Endothelial cell of umbilical vein (primary cell): ENCODE data around the gene CLDN6. TPM values are rescaled to one million over a fixed set of nuclear protein-coding genes. Genes with fewer than 3 reads are reported as not detected.

ENCODE experiments used
- BruUV-seq: library from RNA; stranded (reverse); fragments of 400-500 nt; replicated peaks from 2 replicates; lab custom pipeline; 2021; lab: Mats Ljungman, UMichigan
- CTCF ChIA-PET: fragments of 300-600, 350-600 bp; sonication (Branson Sonifier 250); formaldehyde crosslinking; loops from one replicate; lab custom pipeline; 2021; ENCODE audit warnings: antibody characterized with exemption, inconsistent platforms; lab: Charles Lee
- POLR2A ChIA-PET: fragments of 300-600, 350-600 bp; sonication (Branson Sonifier 250); formaldehyde crosslinking; loops from one replicate; lab custom pipeline; 2021; ENCODE audit warnings: antibody characterized with exemption, inconsistent platforms; lab: Charles Lee
- DNase-seq: peaks from one replicate; pipeline ENCODE4 v3.0.0-alpha.2; 2011; ENCODE audit warnings: low read depth, low spot score
- FAIRE-seq: peaks from 2 replicates; lab custom pipeline; 2011; peaks lifted over from hg19 to GRCh38; lab: Jason Lieb, UNC
- H2AFZ ChIP-seq: 2 replicates; pipeline ENCODE4 v1.6.0; 2012; ENCODE audit warnings: low read depth, low read length, control low read depth, inconsistent platforms
- H3K27ac ChIP-seq: 2 replicates; pipeline ENCODE4 v1.5.1; 2011; ENCODE audit warnings: low read depth, mild to moderate bottlenecking, control low read depth, low read length, moderate library complexity; ENCODE audit not compliant: insufficient read depth
- H3K27me3 ChIP-seq, 2 experiments: 2 replicates each; pipeline versions ENCODE4 v1.6.0 to v1.6.1; 2011; ENCODE audit warnings: low read length in 2 of 2, mixed read lengths in 1 of 2; ENCODE audit not compliant: control insufficient read depth in 2 of 2, insufficient read depth in 2 of 2
- H3K36me3 ChIP-seq, 2 experiments: 2 replicates in 1 of 2; 3 replicates in 1 of 2; pipeline ENCODE4 v1.5.1; 2011; ENCODE audit warnings: low read length in 2 of 2, mild to moderate bottlenecking in 1 of 2, moderate library complexity in 1 of 2; ENCODE audit not compliant: control insufficient read depth in 2 of 2, insufficient read depth in 2 of 2; ENCODE audit errors: extremely low read depth in 1 of 2
- H3K4me1 ChIP-seq: 3 replicates; pipeline ENCODE4 v1.5.1; 2011; ENCODE audit warnings: mild to moderate bottlenecking, low read length; ENCODE audit not compliant: control insufficient read depth, insufficient read depth; ENCODE audit errors: extremely low read depth
- H3K4me2 ChIP-seq: 2 replicates; pipeline ENCODE4 v1.6.1; 2011; ENCODE audit warnings: low read length, control low read depth, mixed read lengths; ENCODE audit not compliant: insufficient read depth
- H3K4me3 ChIP-seq, 3 experiments: fragments of 200-600 bp in 1 of 3; sonication (generic), shearing (Covaris generic) in 1 of 3; replicated peaks in 1 of 3; 2 replicates each; pipeline ENCODE4 v1.5.1; 2011 to 2016; ENCODE audit warnings: control low read depth in 3 of 3, low read length in 3 of 3, mild to moderate bottlenecking in 2 of 3, inconsistent platforms in 1 of 3, low read depth in 1 of 3, moderate library complexity in 1 of 3; ENCODE audit not compliant: insufficient read depth in 1 of 3
- H3K79me2 ChIP-seq: 2 replicates; pipeline ENCODE4 v1.6.0; 2012; ENCODE audit warnings: low read length, inconsistent platforms; ENCODE audit not compliant: control insufficient read depth, insufficient read depth
- H3K9ac ChIP-seq: replicated peaks from 2 replicates; pipeline ENCODE3; 2011; ENCODE audit warnings: low read length, control low read depth; ENCODE audit not compliant: insufficient read depth; ENCODE audit errors: extremely low read depth
- H3K9me1 ChIP-seq: replicated peaks from 3 replicates; pipeline ENCODE4 v1.6.0; 2011; ENCODE audit warnings: mild to moderate bottlenecking, low read length; ENCODE audit not compliant: control insufficient read depth, insufficient read depth; ENCODE audit errors: extremely low read depth
- H3K9me3 ChIP-seq: replicated peaks from 2 replicates; pipeline ENCODE4 v1.5.1; 2012; ENCODE audit warnings: low read length, inconsistent platforms; ENCODE audit not compliant: control insufficient read depth, insufficient read depth
- H4K20me1 ChIP-seq: replicated peaks from 2 replicates; pipeline ENCODE3; 2011; ENCODE audit warnings: mild to moderate bottlenecking, low read length; ENCODE audit not compliant: control insufficient read depth, insufficient read depth; ENCODE audit errors: extremely low read depth
- EZH2 ChIP-seq: IDR thresholded peaks from 2 replicates; pipeline ENCODE4 v1.6.1; 2012; ENCODE audit warnings: borderline replicate concordance, low read depth, mild to moderate bottlenecking, moderate library complexity, low read length, inconsistent platforms; ENCODE audit not compliant: severe bottlenecking
- FOS ChIP-seq: IDR thresholded peaks from 2 replicates; pipeline ENCODE4 v1.6.1; 2011; ENCODE audit warnings: mild to moderate bottlenecking, low read length, moderate library complexity, borderline replicate concordance; ENCODE audit not compliant: insufficient read depth
- GATA2 ChIP-seq: IDR thresholded peaks from 2 replicates; pipeline ENCODE4 v1.7.0; 2011; ENCODE audit warnings: low read depth, mild to moderate bottlenecking, moderate library complexity, mixed read lengths, low read length; ENCODE audit not compliant: insufficient read length, insufficient read depth
- JUN ChIP-seq: IDR thresholded peaks from 2 replicates; pipeline ENCODE4 v1.6.1; 2011; ENCODE audit warnings: borderline replicate concordance, low read depth; ENCODE audit not compliant: insufficient read length, insufficient read depth
- MAX ChIP-seq: IDR thresholded peaks from 2 replicates; pipeline ENCODE4 v1.6.1; 2011; ENCODE audit not compliant: insufficient read depth, insufficient read length
- MYC ChIP-seq: IDR thresholded peaks from one replicate; pipeline ENCODE4 v1.6.1; 2011; ENCODE audit warnings: mild to moderate bottlenecking, low read depth, low read length
- POLR2A ChIP-seq: IDR thresholded peaks from 2 replicates; pipeline ENCODE4 v1.6.1; 2012; ENCODE audit warnings: low read depth, mild to moderate bottlenecking, control low read depth, low read length
- POLR2AphosphoS5 ChIP-seq: IDR thresholded peaks from 2 replicates; pipeline ENCODE4 v1.6.1; 2012; ENCODE audit warnings: low read depth, mild to moderate bottlenecking, control low read depth, low read length, moderate library complexity; ENCODE audit not compliant: insufficient read depth
- dilution Hi-C: fragments of 300-500 bp; cut with MboI; formaldehyde crosslinking; loops from one replicate; pipeline ENCODE4 v1.15.0; 2019; ENCODE audit warnings: low sequenced_read_pairs; ENCODE audit not compliant: extremely low pct_ligation_motif_present
- intact Hi-C: fragments of 100-400 bp; cut with micrococcal nuclease; formaldehyde crosslinking; loops from one replicate; pipeline ENCODE4 v1.10.0; 2022
- polyA plus RNA-seq, 4 experiments: library from polyadenylated mRNA; depleted of rRNA in 3 of 4; stranded (reverse) in 3 of 4; unstranded in 1 of 4; fragments of >200 nt; gene quantifications; 2 replicates each; pipeline versions ENCODE4 v1.2.1 to v1.2.3, GENCODE V29; 2011 to 2012; ENCODE audit warnings: missing spikeins in 1 of 4
- total RNA-seq: library from RNA; stranded (reverse); gene quantifications from 2 replicates; pipeline ENCODE4 v1.2.3, GENCODE V29; 2021
- TF ChIP-seq, protein P1 (sequence below), 2 donors: IDR thresholded peaks; 1 replicate in 1 of 2; 2 replicates in 1 of 2; pipeline ENCODE4 v1.5.1; 2011; ENCODE audit warnings: low read length in 2 of 2, mild to moderate bottlenecking in 2 of 2, moderate library complexity in 2 of 2, control low read depth in 1 of 2, inconsistent platforms in 1 of 2, low read depth in 1 of 2; ENCODE audit not compliant: insufficient read depth in 1 of 2; ENCODE audit errors: extremely low read depth in 1 of 2

The CLDN6 gene
- total and polyA plus RNA-seq, 2 donors (not counting 3 experiments of a cell fraction or from before 2014, with no cell fraction given) = 0.28 TPM; not detected in 1

DNA sequence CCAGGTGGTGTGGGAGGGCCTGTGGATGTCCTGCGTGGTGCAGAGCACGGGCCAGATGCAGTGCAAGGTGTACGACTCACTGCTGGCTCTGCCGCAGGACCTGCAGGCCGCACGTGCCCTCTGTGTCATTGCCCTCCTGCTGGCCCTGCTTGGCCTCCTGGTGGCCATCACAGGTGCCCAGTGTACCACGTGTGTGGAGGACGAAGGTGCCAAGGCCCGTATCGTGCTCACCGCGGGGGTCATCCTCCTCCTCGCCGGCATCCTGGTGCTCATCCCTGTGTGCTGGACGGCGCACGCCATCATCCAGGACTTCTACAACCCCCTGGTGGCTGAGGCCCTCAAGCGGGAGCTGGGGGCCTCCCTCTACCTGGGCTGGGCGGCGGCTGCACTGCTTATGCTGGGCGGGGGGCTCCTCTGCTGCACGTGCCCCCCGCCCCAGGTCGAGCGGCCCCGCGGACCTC lies 4.5 kb downstream of the CLDN6 start:
- POLR2A ChIA-PET = no interaction called here
- intact Hi-C loops = no loop called here

More for the DNA sequence above, 4.5 kb downstream of the CLDN6 start:
- Histone ChIP-seq H4K20me1 (no peaks in the 10 kb centered on the region), H3K36me3 (no peaks in the 10 kb centered on the region), H3K4me1 (peaks cover 2% of the 10 kb centered on the region), H3K9me3 (no peaks in the 10 kb centered on the region), H2AFZ (no peak overlapping the region), H3K79me2 (no peaks in the 10 kb centered on the region), H3K27me3 (peaks cover 21 to 22% of the 10 kb centered on the region in 2 experiments), H3K4me2 (no peak overlapping the region), H3K9ac (no peak overlapping the region), H3K27ac (no peak overlapping the region), H3K9me1 (no peaks in the 10 kb centered on the region), H3K4me3 (no peak overlapping the region)
- FAIRE-seq (no peak), DNase-seq (no peak)
- no peak for TF ChIP-seq MYC
- no peak for TF ChIP-seq JUN
- no peak for TF ChIP-seq MAX
- TF ChIP-seq, protein P1, sequence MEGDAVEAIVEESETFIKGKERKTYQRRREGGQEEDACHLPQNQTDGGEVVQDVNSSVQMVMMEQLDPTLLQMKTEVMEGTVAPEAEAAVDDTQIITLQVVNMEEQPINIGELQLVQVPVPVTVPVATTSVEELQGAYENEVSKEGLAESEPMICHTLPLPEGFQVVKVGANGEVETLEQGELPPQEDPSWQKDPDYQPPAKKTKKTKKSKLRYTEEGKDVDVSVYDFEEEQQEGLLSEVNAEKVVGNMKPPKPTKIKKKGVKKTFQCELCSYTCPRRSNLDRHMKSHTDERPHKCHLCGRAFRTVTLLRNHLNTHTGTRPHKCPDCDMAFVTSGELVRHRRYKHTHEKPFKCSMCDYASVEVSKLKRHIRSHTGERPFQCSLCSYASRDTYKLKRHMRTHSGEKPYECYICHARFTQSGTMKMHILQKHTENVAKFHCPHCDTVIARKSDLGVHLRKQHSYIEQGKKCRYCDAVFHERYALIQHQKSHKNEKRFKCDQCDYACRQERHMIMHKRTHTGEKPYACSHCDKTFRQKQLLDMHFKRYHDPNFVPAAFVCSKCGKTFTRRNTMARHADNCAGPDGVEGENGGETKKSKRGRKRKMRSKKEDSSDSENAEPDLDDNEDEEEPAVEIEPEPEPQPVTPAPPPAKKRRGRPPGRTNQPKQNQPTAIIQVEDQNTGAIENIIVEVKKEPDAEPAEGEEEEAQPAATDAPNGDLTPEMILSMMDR (IDR thresholded peaks at IDR 0.05; ENCODE audit: extremely low read depth in 1 of 2, insufficient read depth in 1 of 2, low read depth in 1 of 2, low read length in 2 of 2) = no peak
- TF ChIP-seq POLR2AphosphoS5 = no peak
- no peak for TF ChIP-seq GATA2
- no peak for TF ChIP-seq POLR2A
- TF ChIP-seq FOS = no peak
- no peak for TF ChIP-seq EZH2
- no TSS peak for BruUV-seq
- dilution Hi-C loops = no loop called here
- CTCF ChIA-PET = interaction anchor here (1.2 kb wide), 1 partner anchor 18 kb away, joined by 6 read pairs; no protein-coding TSS in a partner anchor
